ENCODE data around the gene CYP51A1. TPM values are rescaled to one million over a fixed set of nuclear protein-coding genes. Genes with fewer than 3 reads are reported as not detected.

The CYP51A1 gene
- 33.6 and 34.6 TPM in 2 replicates for total RNA-seq (2014; rRNA removed; shearing (Covaris generic))

DNA sequence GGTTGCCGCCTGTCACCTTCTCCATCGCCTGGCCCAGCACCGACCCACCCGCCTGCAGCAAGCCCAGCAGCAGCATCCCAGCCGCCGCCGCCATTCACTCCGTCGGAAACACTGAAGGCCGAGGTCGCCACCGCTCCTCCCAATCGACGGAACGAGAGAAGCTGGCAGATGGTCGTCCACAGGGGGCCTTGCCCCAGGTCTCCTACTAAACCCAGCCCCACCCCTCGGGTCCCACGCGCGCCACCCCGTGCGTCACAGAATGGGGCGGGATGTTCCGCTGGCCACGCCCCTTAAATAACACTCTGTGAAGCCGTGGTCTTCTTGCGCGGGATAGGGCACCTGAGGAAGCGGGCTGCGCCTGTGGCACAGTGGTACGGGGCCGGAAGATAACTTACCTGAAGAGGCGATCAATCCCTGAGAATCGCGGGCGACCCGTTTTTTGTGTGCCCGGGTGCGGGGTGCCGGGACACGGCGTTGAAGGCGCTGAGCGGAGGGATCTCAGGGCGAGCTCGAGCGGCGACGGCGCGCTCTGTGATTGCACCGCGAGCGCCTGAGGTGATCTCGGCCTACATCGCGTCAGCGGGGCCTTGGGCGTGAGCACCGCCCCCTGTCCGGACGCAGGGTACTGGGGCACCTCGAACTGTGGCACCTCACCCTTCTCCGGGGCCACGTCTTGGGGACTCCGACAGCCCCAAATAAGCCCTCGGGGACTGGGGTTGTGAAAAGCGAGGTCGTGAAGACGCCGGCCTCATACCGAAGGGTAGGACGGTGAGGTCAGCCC is at the start of gene CYP51A1:
Gene CYP51A1, minus strand, starts transcription at position 207 of the 781 bp plus-strand sequence. Its CDS starts 113 bp downstream, at position 94.

DNA sequence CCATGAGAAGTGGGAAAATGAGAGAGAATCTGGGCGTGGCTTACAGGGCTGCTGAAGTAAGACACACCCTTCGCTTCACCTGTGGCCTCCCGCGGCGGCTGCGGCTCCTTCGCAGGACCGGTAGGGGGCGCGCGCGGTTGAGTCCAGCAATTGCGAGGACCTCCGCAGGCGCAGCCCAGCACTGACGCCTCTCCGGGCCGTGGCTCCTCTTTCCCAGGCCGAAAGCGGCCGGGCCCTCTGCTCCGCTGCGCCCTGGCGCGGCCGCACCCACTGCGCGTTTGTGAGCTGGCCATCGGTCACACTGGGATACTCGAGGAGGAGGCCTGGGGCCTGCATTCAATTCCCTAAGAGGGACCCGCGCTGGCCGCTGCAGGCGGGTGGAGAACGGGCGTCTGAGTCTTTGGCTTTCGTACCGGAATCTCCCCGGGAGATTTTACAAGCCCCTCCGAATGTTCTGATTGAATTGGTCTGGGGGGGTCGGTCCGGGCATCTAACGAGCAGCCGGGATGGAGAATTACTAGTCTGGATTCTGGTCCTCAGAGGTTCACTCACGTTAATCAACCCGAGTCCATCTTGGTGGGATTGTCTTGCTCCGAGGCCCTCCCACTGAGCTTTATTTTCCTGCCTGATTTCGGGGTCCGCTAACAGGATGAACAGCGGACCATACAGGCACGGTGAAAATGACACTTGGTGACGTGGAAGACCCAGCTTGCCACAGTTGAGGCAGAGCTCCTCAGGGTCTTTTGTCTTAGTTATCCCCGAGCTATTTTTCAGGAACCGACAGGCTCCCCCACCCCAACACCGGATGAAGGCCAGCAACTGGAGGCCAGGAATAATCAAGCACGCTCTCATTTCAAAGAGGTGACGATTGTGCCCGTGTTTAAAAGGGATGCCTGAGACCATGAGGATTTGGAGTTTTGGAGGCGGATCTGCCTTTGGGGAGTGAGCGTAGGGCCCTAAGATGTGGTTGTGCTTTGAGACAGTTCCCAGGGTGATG is 44.9 kb upstream of the CYP51A1 start, which contains the start of gene LRRD1:
Gene LRRD1, minus strand, starts transcription at position 215 of the 997 bp plus-strand sequence. CDS start 13,940 bp downstream, outside the sequence.

Other genes starting within 250 kb of the CYP51A1 start
- 51.9 and 57.1 TPM in 2 replicates for gene AKAP9, start 193.6 kb downstream of the CYP51A1 start, total RNA-seq (2014; rRNA removed; shearing (Covaris generic))
- 0.15 and 0.48 TPM in 2 replicates for gene LRRD1, start 44.7 kb upstream of the CYP51A1 start, total RNA-seq (2014; rRNA removed; shearing (Covaris generic))
- gene KRIT1, start 111.4 kb upstream of the CYP51A1 start, total RNA-seq (2014; rRNA removed; shearing (Covaris generic)): 47.8 and 48.0 TPM in 2 replicates
- 22.7 and 24.0 TPM in 2 replicates for gene ANKIB1, start 111.5 kb upstream of the CYP51A1 start, total RNA-seq (2014; rRNA removed; shearing (Covaris generic))

Measured in A375 (cell line).